Panc1 (cell line): ENCODE results near the gene FMO2. TPM values are rescaled to one million over a fixed set of nuclear protein-coding genes. Genes with fewer than 3 reads are reported as not detected.

Source experiments
- ATAC-seq: fragments of 200-7000 bp; cut with Tn5 transposase; 2 replicates; pipeline ENCODE4 v1.9.1; 2020; ENCODE audit warnings: mild to moderate bottlenecking, moderate library complexity
- BruUV-seq: library from RNA; stranded (reverse); fragments of 400-500 nt; replicated peaks from 2 replicates; lab custom pipeline; 2021; lab: Mats Ljungman, UMichigan
- CTCF ChIA-PET: fragments of 300-600 bp; sonication (Branson Sonifier 250); formaldehyde crosslinking; loops from one replicate; lab custom pipeline; 2022; ENCODE audit warnings: antibody characterized with exemption; lab: Charles Lee
- POLR2A ChIA-PET: fragments of 300-600 bp; sonication (Branson Sonifier 250); formaldehyde crosslinking; loops from one replicate; lab custom pipeline; 2022; ENCODE audit warnings: antibody characterized with exemption; lab: Charles Lee
- DNase-seq: peaks from one replicate; pipeline ENCODE4 v3.0.0-alpha.2; 2010; ENCODE audit warnings: low read depth, low spot score
- H3K27ac ChIP-seq: 2 replicates; pipeline ENCODE4 v1.5.1; 2011; ENCODE audit warnings: mild to moderate bottlenecking, low read length, inconsistent platforms
- H3K27me3 ChIP-seq: fragments of 200-500 bp; sonication (Bioruptor generic); 2 replicates; pipeline ENCODE4 v1.6.0; 2014; ENCODE audit warnings: low read length, inconsistent platforms; ENCODE audit not compliant: control insufficient read depth, insufficient read depth
- H3K36me3 ChIP-seq: fragments of 200-500 bp; sonication (Bioruptor generic); 2 replicates; pipeline ENCODE4 v1.5.1; 2014; ENCODE audit warnings: inconsistent platforms, mild to moderate bottlenecking, low read length, moderate library complexity; ENCODE audit not compliant: control insufficient read depth, insufficient read depth
- H3K4me1 ChIP-seq: 2 replicates; pipeline ENCODE4 v1.5.1; 2011; ENCODE audit warnings: inconsistent platforms, mild to moderate bottlenecking, low read length, moderate library complexity; ENCODE audit not compliant: control insufficient read depth, insufficient read depth
- H3K4me3 ChIP-seq, 2 experiments: 2 replicates each; pipeline ENCODE4 v1.5.1; 2011 to 2012; ENCODE audit warnings: low read depth in 2 of 2, low read length in 2 of 2, mild to moderate bottlenecking in 2 of 2, inconsistent platforms in 1 of 2, moderate library complexity in 1 of 2
- H3K9me3 ChIP-seq: fragments of 200-500 bp; sonication (Bioruptor generic); 2 replicates; pipeline ENCODE4 v1.5.1; 2014; ENCODE audit warnings: low read depth, mild to moderate bottlenecking, inconsistent platforms, low read length, moderate library complexity; ENCODE audit not compliant: control insufficient read depth, insufficient read depth
- CTCF ChIP-seq: fragments of 450-650 bp; IDR thresholded peaks from 2 replicates; pipeline ENCODE4 v1.5.1; 2017; ENCODE audit warnings: mild to moderate bottlenecking
- POLR2AphosphoS5 ChIP-seq: IDR thresholded peaks from 2 replicates; pipeline ENCODE4 v1.6.1; 2012; ENCODE audit warnings: mild to moderate bottlenecking, low read depth, low read length, moderate library complexity
- REST ChIP-seq, 2 experiments: IDR thresholded peaks; 2 replicates each; pipeline ENCODE4 v1.6.1; 2011 to 2012; ENCODE audit warnings: low read depth in 2 of 2, control low read depth in 1 of 2, low read length in 1 of 2, mild to moderate bottlenecking in 1 of 2, moderate library complexity in 1 of 2; ENCODE audit not compliant: insufficient read depth in 1 of 2
- SIN3A ChIP-seq: IDR thresholded peaks from 2 replicates; pipeline ENCODE4 v1.6.1; 2012; ENCODE audit warnings: low read depth, mild to moderate bottlenecking, low read length, moderate library complexity, borderline replicate concordance; ENCODE audit not compliant: insufficient read depth
- TCF7L2 ChIP-seq: IDR thresholded peaks from 2 replicates; pipeline ENCODE4 v1.6.1; 2011; ENCODE audit warnings: mild to moderate bottlenecking, low read depth, low read length, inconsistent platforms
- in situ Hi-C: cut with HindIII; loops from 2 replicates; pipeline ENCODE4 v1.10.0; 2016; ENCODE audit warnings: low sequenced_read_pairs, low pct_unique_long_range_greater_than_20kb
- intact Hi-C: fragments of 100-400 bp; cut with micrococcal nuclease; formaldehyde crosslinking; loops from one replicate; pipeline ENCODE4 v1.10.0; 2022; ENCODE audit not compliant: unreplicated experiment
- total RNA-seq: library from RNA; stranded (reverse); gene quantifications from one replicate; pipeline ENCODE4 v1.2.1, GENCODE V29; 2021; ENCODE audit not compliant: unreplicated experiment

The FMO2 gene
- total RNA-seq, 1 experiment from 2014 or later: 0.08 TPM

GRCh38 chr1:171254859-171255258 lies 69.8 kb downstream of the FMO2 start:
- H3K27me3 ChIP-seq: peaks cover 23% of the 10 kb centered on the region
- ATAC-seq (peak; percentile 53; the same call in 1 of the 2 replicates), DNase-seq (no peak)
- H3K36me3 ChIP-seq: no peaks in the 10 kb centered on the region
- ChIA-PET CTCF (no interaction called here), POLR2A (no interaction called here)
- no peak overlapping the region for H3K4me3 ChIP-seq
- in situ Hi-C loops (no loop called here), intact Hi-C loops (no loop called here)
- H3K9me3 ChIP-seq: no peaks in the 10 kb centered on the region
- H3K27ac ChIP-seq: no peak overlapping the region
- no TSS peak for BruUV-seq
- TF ChIP-seq CTCF (no peak), REST (IDR thresholded peaks at IDR 0.05; ENCODE audit: insufficient read depth in 1 of 2, low read depth in 2 of 2, low read length in 1 of 2) (no peak), TCF7L2 (no peak), POLR2AphosphoS5 (no peak)
- no peaks in the 10 kb centered on the region for H3K4me1 ChIP-seq

GRCh38 chr1:171256940-171257606 lies 72.0 kb downstream of the FMO2 start:
- POLR2A ChIA-PET: no interaction called here
- Histone ChIP-seq H3K4me1 (no peaks in the 10 kb centered on the region), H3K27ac (no peak overlapping the region), H3K27me3 (peaks cover 11% of the 10 kb centered on the region; the same call in 1 of the 2 replicates), H3K4me3 (no peak overlapping the region), H3K9me3 (no peaks in the 10 kb centered on the region), H3K36me3 (no peaks in the 10 kb centered on the region)
- BruUV-seq: no TSS peak
- intact Hi-C loops: no loop called here
- ATAC-seq: no peak
- no peak for TF ChIP-seq REST (IDR thresholded peaks at IDR 0.05; ENCODE audit: insufficient read depth in 1 of 2, low read depth in 2 of 2, low read length in 1 of 2)
- no peak for TF ChIP-seq CTCF
- TF ChIP-seq POLR2AphosphoS5: no peak
- no peak for TF ChIP-seq SIN3A
- no peak for TF ChIP-seq TCF7L2
- in situ Hi-C loops: no loop called here
- DNase-seq: no peak
- CTCF ChIA-PET: no interaction called here
